ENCODE data around the gene RNASE12.

The RNASE12 gene

GRCh38 chr14:20546877-20547276, 44.3 kb downstream of the RNASE12 start:
- DNase-seq (ENCODE audit: extremely low read depth in 1 of 2, low read depth in 1 of 2) = no peak
